NB4 (cell line): ENCODE data around the gene MRPL12.
A peak's percentile ranks its signal among the peaks of the same experiment; 100 is the strongest.

ENCODE experiments used
- DNase-seq: peaks from one replicate; pipeline ENCODE4 v3.0.0; 2010; ENCODE audit warnings: low read depth
- H3K4me3 ChIP-seq: one replicate; pipeline ENCODE4 v1.5.1; 2011; ENCODE audit warnings: mild to moderate bottlenecking, low read depth, low read length, moderate library complexity
- MYC ChIP-seq: IDR thresholded peaks from 2 replicates; pipeline ENCODE4 v1.6.1; 2011; ENCODE audit warnings: low read depth, low read length
- POLR2A ChIP-seq: IDR thresholded peaks from 2 replicates; pipeline ENCODE4 v1.6.1; 2011; ENCODE audit warnings: mild to moderate bottlenecking; ENCODE audit not compliant: insufficient read length; ENCODE audit errors: extremely low read depth
- TF ChIP-seq, protein P1 (sequence below): IDR thresholded peaks from one replicate; pipeline ENCODE4 v1.5.1; 2012; ENCODE audit warnings: low read depth, low read length
- TF ChIP-seq, protein P2 (sequence below): IDR thresholded peaks from 2 replicates; pipeline ENCODE4 v1.6.1; 2011; ENCODE audit warnings: low read depth, low read length

The MRPL12 gene

DNA sequence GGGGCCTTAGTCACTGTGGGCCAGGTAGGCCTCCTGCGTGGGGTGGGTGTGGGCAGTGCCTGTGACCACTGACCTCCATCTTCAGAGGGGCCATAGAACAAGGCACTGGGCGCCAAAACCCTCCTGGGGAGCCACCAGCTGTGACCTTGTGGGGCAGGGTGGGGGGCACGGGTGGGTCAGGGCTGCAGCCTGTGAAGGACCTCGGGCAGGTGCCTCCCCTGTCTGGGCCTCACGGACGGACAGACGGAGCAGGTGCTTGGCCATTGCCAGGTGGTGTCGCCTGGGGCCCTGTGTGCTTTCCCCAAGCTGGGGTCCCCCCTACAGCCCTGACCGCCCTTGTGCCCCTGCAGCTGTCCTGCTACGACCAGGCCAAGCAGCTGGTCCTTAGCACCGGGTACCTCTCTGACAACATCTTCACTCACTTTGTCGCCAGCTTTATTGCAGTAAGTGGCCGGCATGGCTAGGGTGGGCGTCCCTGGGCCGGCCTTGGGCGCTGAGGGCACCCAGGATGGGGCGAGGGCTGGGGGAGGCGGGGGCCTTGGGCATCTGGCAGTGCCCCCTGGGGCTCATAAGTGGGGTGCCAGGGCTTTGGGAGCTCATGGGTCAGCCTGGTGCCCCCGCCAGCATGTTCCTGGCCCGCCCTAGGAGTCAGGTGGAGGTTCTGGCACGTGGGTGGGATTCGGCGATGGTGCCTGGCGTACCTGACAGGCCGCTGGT, 14.0 kb downstream of the MRPL12 start:
- H3K4me3 ChIP-seq, result no peak overlapping the region
- DNase-seq, result no peak
- no peak for TF ChIP-seq MYC
- TF ChIP-seq, protein P1, sequence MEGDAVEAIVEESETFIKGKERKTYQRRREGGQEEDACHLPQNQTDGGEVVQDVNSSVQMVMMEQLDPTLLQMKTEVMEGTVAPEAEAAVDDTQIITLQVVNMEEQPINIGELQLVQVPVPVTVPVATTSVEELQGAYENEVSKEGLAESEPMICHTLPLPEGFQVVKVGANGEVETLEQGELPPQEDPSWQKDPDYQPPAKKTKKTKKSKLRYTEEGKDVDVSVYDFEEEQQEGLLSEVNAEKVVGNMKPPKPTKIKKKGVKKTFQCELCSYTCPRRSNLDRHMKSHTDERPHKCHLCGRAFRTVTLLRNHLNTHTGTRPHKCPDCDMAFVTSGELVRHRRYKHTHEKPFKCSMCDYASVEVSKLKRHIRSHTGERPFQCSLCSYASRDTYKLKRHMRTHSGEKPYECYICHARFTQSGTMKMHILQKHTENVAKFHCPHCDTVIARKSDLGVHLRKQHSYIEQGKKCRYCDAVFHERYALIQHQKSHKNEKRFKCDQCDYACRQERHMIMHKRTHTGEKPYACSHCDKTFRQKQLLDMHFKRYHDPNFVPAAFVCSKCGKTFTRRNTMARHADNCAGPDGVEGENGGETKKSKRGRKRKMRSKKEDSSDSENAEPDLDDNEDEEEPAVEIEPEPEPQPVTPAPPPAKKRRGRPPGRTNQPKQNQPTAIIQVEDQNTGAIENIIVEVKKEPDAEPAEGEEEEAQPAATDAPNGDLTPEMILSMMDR, result no peak
- TF ChIP-seq, protein P2, sequence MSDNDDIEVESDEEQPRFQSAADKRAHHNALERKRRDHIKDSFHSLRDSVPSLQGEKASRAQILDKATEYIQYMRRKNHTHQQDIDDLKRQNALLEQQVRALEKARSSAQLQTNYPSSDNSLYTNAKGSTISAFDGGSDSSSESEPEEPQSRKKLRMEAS, result no peak
- no peak for TF ChIP-seq POLR2A

DNA sequence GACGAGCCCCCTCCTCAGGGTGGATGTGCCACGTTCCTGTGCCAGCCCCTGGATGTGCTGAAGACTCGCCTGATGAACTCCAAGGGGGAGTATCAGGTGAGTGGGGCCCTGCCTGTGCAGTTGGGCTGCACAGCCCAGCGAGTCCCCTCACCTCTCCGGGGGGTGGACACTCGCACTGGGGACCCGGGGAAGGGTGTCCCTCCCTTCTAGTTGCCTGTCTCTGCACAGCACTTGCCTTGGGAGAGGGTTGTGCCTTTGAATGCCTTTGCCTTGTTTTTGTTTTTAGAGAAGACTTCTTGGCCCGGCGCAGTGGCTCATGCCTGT, 14.6 kb downstream of the MRPL12 start:
- TF ChIP-seq, protein P2, result no peak
- TF ChIP-seq MYC, result no peak
- TF ChIP-seq, protein P1, result no peak
- no peak for TF ChIP-seq POLR2A
- no peak overlapping the region for H3K4me3 ChIP-seq
- DNase-seq, result no peak

DNA sequence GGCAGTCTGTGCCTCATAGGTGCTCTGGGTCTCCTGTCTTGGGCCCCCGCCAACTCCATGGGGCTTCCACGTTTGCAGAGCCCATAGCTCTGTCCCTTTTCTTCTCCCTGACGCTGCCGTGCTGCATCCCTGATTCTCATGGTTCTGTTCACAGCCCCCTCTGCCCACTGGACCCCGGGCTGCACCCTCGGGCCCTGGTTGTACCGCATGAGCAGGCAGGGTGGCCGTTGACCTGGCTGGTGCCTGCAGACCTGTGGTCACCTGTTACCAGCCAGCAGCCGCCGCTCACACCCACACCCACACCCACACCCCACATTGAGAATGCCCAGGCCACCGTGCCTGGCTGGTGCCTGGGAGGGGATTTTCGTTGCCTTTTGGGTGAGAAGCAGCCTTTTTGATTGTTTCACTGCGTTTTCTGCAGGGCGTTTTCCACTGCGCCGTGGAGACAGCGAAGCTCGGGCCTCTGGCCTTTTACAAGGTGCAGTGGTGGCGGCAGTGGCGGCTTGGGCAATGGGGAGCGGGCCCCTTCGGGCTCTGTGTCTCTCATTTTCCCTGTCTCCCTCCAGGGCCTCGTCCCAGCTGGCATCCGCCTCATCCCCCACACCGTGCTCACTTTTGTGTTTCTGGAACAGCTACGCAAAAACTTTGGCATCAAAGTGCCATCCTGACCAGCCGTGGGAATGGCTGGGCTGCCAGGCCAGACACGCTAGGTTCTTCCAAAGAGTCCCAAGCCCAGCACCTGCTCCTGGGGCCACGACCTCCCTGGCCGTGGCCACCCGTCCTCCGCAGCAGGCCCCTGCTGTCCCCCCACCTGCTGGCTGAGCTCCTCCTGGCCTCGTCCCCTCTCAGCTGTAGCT, 16.5 kb downstream of the MRPL12 start:
- no peak for DNase-seq
- no peak overlapping the region for H3K4me3 ChIP-seq
- TF ChIP-seq, protein P2, result no peak
- TF ChIP-seq, protein P1, result no peak
- TF ChIP-seq MYC, result no peak
- no peak for TF ChIP-seq POLR2A

DNA sequence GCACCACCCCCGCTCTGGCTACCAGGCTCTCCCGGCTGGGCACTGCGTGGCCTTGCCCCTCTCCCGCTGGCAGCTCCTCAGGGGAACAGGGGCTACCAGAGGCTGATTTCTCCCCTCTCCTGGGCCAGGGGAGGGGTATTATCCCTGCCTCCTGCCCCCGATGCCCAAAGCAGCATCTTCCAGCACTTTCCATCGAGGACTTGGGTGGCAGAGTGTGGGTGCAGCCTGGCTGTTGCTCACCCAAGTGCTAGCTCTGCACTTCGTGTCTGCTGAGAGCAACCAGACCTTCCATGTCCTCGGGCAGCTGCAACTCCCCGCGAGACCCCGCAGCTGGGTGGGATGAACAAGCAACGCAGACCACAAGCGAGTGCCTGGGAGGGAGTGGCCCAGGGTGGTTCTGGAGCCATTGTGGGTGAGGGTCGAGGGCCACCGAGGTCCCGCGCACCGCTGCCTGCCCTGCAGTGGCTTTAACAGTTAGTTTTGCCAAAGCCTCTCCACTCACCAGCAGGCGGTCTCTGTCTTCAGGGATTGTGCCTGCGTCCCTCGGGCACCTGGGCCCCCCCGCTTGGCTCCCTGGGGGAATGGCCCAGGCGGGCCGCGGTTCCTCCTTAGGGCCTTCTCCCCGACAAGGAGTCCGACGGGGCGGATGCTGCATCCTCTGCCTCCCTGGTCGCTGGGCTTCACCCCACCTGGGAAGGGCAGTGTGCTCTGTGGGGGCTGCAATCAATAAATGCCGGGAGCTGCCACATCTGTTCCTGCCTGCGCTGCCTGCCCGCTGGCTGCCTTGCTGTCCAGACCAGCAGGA, 17.3 kb downstream of the MRPL12 start:
- peak; percentile 49 for DNase-seq
- TF ChIP-seq POLR2A (no peak), MYC (no peak)
- TF ChIP-seq, protein P2, result no peak
- TF ChIP-seq, protein P1, result no peak
- H3K4me3 ChIP-seq, result no peak overlapping the region

DNA sequence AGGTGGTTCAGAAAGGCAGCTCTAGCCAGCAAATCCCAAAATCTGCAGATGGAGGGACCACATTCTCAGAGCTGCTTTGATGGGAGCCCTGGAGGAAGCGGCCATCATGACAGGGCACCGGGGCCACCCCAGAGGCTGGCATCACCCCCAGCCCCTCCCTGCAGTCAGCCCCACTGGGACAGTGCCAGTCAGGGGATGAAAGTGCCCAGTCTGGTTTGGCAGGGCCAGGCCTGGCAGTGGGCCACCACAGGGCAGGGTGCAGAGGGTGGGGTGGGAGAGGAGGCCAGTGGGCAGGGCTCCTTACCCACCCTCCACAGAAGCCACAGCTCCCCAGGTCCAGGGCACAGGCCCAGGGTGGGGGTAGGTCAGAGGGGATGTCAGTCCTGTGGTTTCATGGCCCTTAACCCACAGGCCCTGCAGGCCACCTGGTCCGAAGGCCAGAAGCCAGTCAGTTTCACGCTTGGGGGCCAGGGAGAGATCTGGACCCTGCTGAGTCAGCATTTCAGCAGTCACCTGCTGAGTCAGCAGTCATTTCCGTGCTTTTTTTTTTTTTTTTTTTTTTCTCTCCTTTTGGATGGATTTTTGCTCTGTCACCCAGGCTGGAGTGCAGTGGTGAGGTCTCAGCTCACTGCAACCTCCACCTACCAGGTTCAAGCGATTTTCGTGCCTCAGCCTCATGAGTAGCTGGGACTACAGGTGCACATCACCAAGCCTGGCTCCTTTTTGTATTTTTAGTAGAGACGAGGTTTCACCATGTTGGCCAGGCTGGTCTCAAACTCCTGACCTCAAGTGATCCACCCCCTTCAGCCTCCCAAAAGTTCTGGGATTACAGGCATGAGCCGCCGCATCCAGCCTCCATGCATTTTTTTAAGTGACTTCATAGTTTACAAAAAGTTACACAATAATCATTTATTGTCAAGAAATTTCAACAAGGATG, 19.3 kb downstream of the MRPL12 start:
- DNase-seq, result peak; percentile 42
- TF ChIP-seq MYC, result no peak
- TF ChIP-seq POLR2A, result no peak
- TF ChIP-seq, protein P1, result no peak
- TF ChIP-seq, protein P2, result no peak
- no peak overlapping the region for H3K4me3 ChIP-seq
